KG1 (cell line): ENCODE measurements around the gene GPR68.
"Not testable (repeated sequence)": the region's sequence is repeated elsewhere in the genome, so short reads cannot be mapped to it uniquely, and the experiment has no call there.

Source experiments
- DNase-seq: peaks from one replicate; lab custom pipeline; 2025; lab: John Stamatoyannopoulos, UW

Gene GPR68

GRCh38 chr14:91190853-91191252, 53.7 kb downstream of the GPR68 start:
- no peak for DNase-seq

GRCh38 chr14:91187271-91187670, 57.2 kb downstream of the GPR68 start:
- no peak for DNase-seq

- DNase-seq, result no peak
These were observed 57.9 kb downstream of the GPR68 start for GRCh38 chr14:91186515-91187066.

- no peak for DNase-seq
These were observed 58.8 kb downstream of the GPR68 start for GRCh38 chr14:91185721-91186120.

- no peak for DNase-seq
These were observed 59.9 kb downstream of the GPR68 start for GRCh38 chr14:91184559-91184958.

DNA sequence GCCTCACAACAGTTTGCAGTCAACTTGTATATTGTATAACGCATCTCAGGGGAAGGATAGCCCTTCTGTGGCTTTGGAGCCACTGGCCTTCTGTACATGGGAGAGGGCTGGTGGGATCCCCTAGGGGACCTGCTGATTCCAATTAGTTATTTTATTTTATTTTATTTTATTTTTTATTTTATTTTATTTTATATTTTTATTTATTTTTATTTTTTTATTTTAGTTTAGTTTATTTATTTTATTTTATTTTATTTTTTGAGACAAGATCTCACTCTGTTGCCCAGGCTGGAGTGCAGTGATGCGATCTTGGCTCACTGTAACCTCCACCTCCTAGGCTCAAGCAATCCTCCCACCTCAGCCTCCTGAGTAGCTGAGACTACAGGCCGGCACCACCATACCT, 61.8 kb downstream of the GPR68 start:
- not testable (repeated sequence) for DNase-seq
